Nephron progenitor cell (in vitro differentiated cells): Measurements from ENCODE around the gene CPPED1.

ENCODE experiments used
- DNase-seq: peaks from one replicate; pipeline ENCODE4 v3.0.0; 2021
- H3K27ac Mint-ChIP-seq: 2 replicates; pipeline ENCODE4 v1.8.0; 2021; ENCODE audit warnings: mild to moderate bottlenecking, moderate library complexity, mixed read lengths
- H3K27me3 Mint-ChIP-seq: 2 replicates; pipeline ENCODE4 v1.8.0; 2021; ENCODE audit warnings: mild to moderate bottlenecking, low read depth, mixed read lengths; ENCODE audit not compliant: poor library complexity
- H3K36me3 Mint-ChIP-seq: 2 replicates; pipeline ENCODE4 v1.8.0; 2021; ENCODE audit warnings: low read depth, mixed read lengths
- H3K4me1 Mint-ChIP-seq: 2 replicates; pipeline ENCODE4 v1.8.0; 2021; ENCODE audit warnings: mixed read lengths
- H3K4me3 Mint-ChIP-seq: 2 replicates; pipeline ENCODE4 v1.8.0; 2021; ENCODE audit warnings: mild to moderate bottlenecking, moderate library complexity, mixed read lengths
- H3K9me3 Mint-ChIP-seq: 2 replicates; pipeline ENCODE4 v1.8.0; 2021; ENCODE audit warnings: mild to moderate bottlenecking, moderate library complexity, mixed read lengths
- TF ChIP-seq, protein P1 (sequence below): fragments of 200-600 bp; sonication (generic); IDR thresholded peaks from 2 replicates; pipeline ENCODE4 v1.5.0; 2021; ENCODE audit warnings: antibody characterized with exemption

The CPPED1 gene

DNA sequence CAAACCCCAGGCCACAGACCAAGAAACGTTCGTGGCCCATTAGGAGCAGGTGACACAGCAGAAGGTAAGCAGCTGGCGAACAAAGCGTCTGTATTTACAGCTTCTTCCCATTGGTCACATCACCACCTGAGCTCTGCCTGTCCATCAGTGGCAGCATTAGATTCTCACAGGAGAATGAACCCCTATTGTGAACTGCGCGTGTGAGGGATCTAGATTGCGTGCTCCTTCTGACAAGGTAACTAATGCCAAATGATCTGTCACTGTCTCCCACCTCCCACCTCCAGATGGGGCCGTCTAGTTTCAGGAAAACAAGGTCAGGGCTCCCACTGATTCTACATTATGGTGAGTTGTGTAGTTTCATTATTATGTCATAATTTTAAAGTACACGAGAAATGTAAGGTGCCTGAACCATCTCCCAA lies 186.3 kb downstream of the CPPED1 start:
- peaks cover 8% of the 10 kb centered on the region for H3K4me1 Mint-ChIP-seq
- no peak overlapping the region for H3K4me3 Mint-ChIP-seq
- peaks cover 17% of the 10 kb centered on the region for H3K27me3 Mint-ChIP-seq
- no peaks in the 10 kb centered on the region for H3K9me3 Mint-ChIP-seq
- H3K36me3 Mint-ChIP-seq: no peaks in the 10 kb centered on the region
- no peak overlapping the region for H3K27ac Mint-ChIP-seq
- no peak for DNase-seq
- TF ChIP-seq, protein P1, sequence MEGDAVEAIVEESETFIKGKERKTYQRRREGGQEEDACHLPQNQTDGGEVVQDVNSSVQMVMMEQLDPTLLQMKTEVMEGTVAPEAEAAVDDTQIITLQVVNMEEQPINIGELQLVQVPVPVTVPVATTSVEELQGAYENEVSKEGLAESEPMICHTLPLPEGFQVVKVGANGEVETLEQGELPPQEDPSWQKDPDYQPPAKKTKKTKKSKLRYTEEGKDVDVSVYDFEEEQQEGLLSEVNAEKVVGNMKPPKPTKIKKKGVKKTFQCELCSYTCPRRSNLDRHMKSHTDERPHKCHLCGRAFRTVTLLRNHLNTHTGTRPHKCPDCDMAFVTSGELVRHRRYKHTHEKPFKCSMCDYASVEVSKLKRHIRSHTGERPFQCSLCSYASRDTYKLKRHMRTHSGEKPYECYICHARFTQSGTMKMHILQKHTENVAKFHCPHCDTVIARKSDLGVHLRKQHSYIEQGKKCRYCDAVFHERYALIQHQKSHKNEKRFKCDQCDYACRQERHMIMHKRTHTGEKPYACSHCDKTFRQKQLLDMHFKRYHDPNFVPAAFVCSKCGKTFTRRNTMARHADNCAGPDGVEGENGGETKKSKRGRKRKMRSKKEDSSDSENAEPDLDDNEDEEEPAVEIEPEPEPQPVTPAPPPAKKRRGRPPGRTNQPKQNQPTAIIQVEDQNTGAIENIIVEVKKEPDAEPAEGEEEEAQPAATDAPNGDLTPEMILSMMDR: no peak

DNA sequence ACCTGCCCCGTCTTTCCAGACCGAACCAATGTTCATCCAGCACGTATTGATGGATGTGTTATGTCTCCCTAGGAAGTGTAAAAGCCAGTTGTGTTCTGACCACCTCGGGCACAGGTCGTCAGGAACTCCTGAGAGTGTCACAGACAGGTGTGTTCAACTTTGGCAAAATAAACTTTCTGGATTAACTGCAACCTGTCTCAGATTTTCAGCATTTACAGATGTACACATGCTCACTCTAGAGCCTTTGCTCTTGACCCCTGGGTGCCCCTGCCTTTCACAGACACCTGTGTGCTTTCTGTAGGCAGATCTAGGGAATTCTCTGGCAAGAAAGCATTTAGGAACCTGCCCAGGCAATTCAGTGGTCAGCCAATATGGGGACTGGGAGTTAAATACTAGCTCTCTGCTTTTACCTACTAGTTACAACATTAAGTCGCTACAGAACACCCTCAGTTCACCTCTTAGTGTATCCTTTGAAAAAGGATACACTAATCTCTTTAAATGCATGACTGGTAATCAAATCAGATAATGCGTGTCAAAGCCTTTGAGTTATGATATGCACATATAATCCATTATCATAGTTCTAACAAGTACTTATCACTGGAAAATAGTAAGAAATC lies 188.9 kb downstream of the CPPED1 start:
- TF ChIP-seq, protein P1: no peak
- no peak for DNase-seq
- H3K9me3 Mint-ChIP-seq: no peaks in the 10 kb centered on the region
- peaks cover 8% of the 10 kb centered on the region for H3K4me1 Mint-ChIP-seq
- H3K27ac Mint-ChIP-seq: no peak overlapping the region
- no peak overlapping the region for H3K4me3 Mint-ChIP-seq
- H3K36me3 Mint-ChIP-seq: no peaks in the 10 kb centered on the region
- peaks cover 12% of the 10 kb centered on the region for H3K27me3 Mint-ChIP-seq

DNA sequence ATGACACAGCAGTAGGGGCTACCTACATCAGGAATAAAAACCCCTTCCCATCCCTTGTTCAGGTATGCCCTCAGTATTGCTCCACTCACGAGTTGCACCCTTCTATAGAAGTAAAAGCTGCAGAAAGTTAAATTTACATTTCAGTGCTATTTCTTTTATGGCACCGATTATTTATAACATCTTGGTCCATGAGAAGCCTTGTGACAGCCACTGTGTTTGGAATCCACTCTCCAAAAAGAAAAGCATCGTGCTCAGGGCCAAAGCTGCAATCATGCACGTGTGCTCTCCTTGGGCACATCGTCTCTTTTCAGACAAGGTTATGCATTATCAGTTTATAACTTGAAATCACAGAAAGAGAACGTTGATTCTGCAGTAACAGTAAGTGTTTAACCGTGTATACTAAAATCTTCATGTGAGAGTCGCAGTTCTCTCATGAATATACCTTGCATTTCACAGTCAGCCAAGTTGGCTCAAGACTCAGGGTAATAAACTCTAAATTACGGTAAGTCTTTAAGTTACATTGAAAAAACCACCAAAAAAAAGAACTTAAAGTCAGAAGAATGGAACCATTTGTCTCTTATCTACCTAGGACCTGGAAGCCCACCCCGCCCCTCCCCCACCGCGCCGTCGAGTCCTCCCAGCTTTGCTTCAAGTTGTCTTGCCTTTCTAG lies 189.6 kb downstream of the CPPED1 start:
- no peaks in the 10 kb centered on the region for H3K9me3 Mint-ChIP-seq
- no peak overlapping the region for H3K27ac Mint-ChIP-seq
- TF ChIP-seq, protein P1: no peak
- no peak for DNase-seq
- H3K4me3 Mint-ChIP-seq: no peak overlapping the region
- no peaks in the 10 kb centered on the region for H3K36me3 Mint-ChIP-seq
- H3K27me3 Mint-ChIP-seq: peaks cover 7% of the 10 kb centered on the region
- H3K4me1 Mint-ChIP-seq: peaks cover 8% of the 10 kb centered on the region

DNA sequence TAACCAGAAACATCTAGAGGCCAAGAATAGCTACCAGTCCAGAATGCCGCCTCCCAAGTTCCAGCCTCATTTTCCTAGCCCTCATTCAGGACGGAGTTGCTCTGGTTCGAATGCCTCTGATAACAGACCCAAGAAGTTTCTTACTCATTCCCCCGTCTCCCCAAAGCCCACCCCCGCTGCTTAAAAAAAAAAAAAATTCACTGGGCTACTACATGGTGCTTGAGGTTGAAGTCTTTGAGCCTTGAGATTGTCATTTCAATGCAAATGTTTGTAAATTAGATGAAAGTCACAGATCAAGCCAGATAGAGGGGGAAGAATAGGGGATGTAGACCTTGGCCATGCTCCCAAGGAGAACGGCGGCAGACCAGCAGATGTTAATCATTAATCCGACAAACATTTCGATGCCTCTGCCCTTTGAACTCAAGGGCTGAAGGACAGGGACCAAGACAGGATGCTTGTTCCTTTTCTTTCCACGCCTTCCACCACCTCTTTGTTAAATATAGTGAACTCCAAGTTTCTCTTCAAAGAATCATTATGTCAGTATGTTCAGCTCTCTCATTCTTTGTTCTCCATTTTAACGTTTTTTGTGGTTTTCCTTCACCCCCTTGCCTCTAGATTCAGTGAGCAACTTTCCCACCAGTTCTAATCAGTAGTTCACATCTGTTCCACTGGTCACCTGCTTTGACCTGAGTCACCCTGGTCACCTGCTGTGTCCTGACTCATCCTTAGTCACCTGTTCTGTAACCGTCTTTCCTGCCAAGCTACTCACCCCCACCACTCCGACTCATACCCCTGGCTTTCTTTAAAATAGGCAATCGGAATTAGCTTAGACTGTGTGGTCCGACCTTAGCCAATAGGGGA lies 190.3 kb downstream of the CPPED1 start:
- no peak for DNase-seq
- Mint-ChIP-seq H3K36me3 (no peaks in the 10 kb centered on the region), H3K4me1 (peaks cover 5% of the 10 kb centered on the region), H3K4me3 (no peak overlapping the region), H3K9me3 (peaks cover 7% of the 10 kb centered on the region), H3K27me3 (peaks cover 11% of the 10 kb centered on the region), H3K27ac (no peak overlapping the region)
- TF ChIP-seq, protein P1: no peak

DNA sequence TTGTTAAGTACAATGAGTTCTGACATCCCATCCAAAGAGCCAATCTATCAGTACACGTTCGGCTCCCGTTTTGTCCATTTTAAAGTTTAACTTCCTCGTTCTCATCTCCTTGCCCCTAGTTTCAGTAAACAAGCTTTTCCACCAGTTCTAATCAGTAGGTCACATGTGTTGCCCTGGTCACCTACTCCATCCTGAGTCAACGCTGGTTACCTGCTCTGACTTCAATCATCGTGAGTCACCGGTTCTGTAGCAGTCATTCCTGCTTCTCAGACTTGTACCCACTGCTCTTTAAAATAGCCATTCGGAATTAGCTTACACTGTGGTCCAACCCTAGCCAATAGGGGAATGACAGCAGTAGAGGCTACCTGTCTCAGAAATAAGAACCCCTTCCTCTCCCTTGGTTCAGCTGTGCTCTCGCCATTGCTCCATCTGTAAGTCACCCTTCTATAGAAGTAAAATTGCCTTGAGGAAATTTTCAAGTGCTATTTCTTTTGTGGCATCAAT lies 191.0 kb downstream of the CPPED1 start:
- H3K27ac Mint-ChIP-seq: no peak overlapping the region
- no peaks in the 10 kb centered on the region for H3K4me1 Mint-ChIP-seq
- TF ChIP-seq, protein P1: no peak

More for the DNA sequence above, 191.0 kb downstream of the CPPED1 start:
- Mint-ChIP-seq H3K9me3 (peaks cover 12% of the 10 kb centered on the region), H3K27me3 (peaks cover 7% of the 10 kb centered on the region), H3K36me3 (no peaks in the 10 kb centered on the region), H3K4me3 (no peak overlapping the region)
- no peak for DNase-seq
